Prostate gland (tissue), 2 donors: ENCODE data around the gene MARK3. TPM values are rescaled to one million over a fixed set of nuclear protein-coding genes. Genes with fewer than 3 reads are reported as not detected.

Experiments
- DNase-seq: peaks from one replicate; pipeline ENCODE4 v3.0.0-alpha.2; 2019; ENCODE audit warnings: low spot score
- H3K27ac ChIP-seq, 2 donors: fragments of 200-600 bp; sonication (generic); 2 replicates each; pipeline ENCODE4 v1.5.1; 2017 to 2019
- H3K27me3 ChIP-seq: fragments of 200-600 bp; sonication (generic); replicated peaks from 2 replicates; pipeline ENCODE4 v1.5.1; 2019; ENCODE audit not compliant: insufficient read depth
- H3K36me3 ChIP-seq, 2 donors: fragments of 200-600 bp; sonication (generic); 1 replicate in 1 of 2; 2 replicates in 1 of 2; pipeline versions ENCODE4 v1.5.1 to v1.8.1; 2017 to 2019
- H3K4me1 ChIP-seq: fragments of 200-600 bp; sonication (generic); replicated peaks from 2 replicates; pipeline ENCODE4 v1.5.1; 2019
- H3K4me3 ChIP-seq, 2 donors: fragments of 200-600 bp; sonication (generic); 2 replicates each; pipeline ENCODE4 v1.5.1; 2017 to 2019
- H3K9me3 ChIP-seq: fragments of 200-600 bp; sonication (generic); 2 replicates; pipeline ENCODE4 v1.5.1; 2017
- POLR2A ChIP-seq: fragments of 450-650 bp; IDR thresholded peaks from one replicate; pipeline ENCODE4 v1.6.1; 2016; ENCODE audit warnings: antibody characterized with exemption, mild to moderate bottlenecking
- POLR2AphosphoS5 ChIP-seq: sonication (generic); formaldehyde crosslinking; IDR thresholded peaks from one replicate; pipeline ENCODE4 v1.6.1; 2017; ENCODE audit warnings: antibody characterized with exemption
- WGBS: methylation state at CpG from one replicate; pipeline ENCODE4 v1.1.5; 2018; 5-methylcytosine and 5-hydroxymethylcytosine counted together
- intact Hi-C: fragments of 100-400 bp; cut with DNase I; formaldehyde crosslinking; loops from one replicate; pipeline ENCODE4 v1.14.2; 2022
- total RNA-seq, 2 donors: library from RNA; depleted of rRNA; stranded (reverse); fragments of >200 nt; gene quantifications; one replicate each; pipeline ENCODE4 v1.1.0, GENCODE V29; 2016
- TF ChIP-seq, protein P1 (sequence below), 4 experiments: fragments of 200-600 bp in 2 of 4; fragments of 450-650 bp in 2 of 4; sonication (generic) in 2 of 4; IDR thresholded peaks; 1 replicate in 3 of 4; 2 replicates in 1 of 4; pipeline ENCODE4 v1.5.1; 2016 to 2019; ENCODE audit warnings: antibody characterized with exemption in 4 of 4, mild to moderate bottlenecking in 2 of 4, moderate library complexity in 2 of 4

The MARK3 gene
- total RNA-seq, 2 donors from 2014 or later, result 51.5 to 115 TPM

DNA sequence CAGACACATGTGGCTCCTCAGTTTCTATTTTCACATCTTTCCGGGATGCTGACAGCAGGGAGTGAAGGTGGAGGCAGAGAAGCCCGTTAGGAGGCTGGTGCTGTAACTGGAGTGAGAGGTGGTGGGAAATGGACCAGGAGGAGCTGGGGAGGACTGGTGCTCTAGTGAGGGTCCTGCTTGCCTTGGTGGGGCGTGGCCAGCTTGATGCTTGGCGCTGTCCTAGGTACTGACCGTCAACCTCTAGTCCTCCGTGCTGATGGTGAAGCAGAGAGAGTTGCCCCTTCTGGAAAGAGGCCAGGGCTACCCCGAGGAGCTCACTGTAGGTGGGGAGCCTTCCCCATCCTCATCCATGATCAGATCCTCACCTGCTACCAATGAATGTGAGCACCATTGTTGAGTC, 145.2 kb downstream of the MARK3 start:
- intact Hi-C loops, result no loop called here
- DNase-seq, result no peak
- WGBS, result 53% methylated on average over 7 of the region's 7 CpGs
- H3K27me3 ChIP-seq, result no peaks in the 10 kb centered on the region
- peaks cover 20% of the 10 kb centered on the region for H3K4me1 ChIP-seq
- H3K4me3 ChIP-seq, result no peak overlapping the region
- no peak overlapping the region for H3K27ac ChIP-seq
- no peaks in the 10 kb centered on the region for H3K9me3 ChIP-seq
- no peaks in the 10 kb centered on the region for H3K36me3 ChIP-seq
- TF ChIP-seq POLR2A (no peak), POLR2AphosphoS5 (no peak)
- TF ChIP-seq, protein P1, sequence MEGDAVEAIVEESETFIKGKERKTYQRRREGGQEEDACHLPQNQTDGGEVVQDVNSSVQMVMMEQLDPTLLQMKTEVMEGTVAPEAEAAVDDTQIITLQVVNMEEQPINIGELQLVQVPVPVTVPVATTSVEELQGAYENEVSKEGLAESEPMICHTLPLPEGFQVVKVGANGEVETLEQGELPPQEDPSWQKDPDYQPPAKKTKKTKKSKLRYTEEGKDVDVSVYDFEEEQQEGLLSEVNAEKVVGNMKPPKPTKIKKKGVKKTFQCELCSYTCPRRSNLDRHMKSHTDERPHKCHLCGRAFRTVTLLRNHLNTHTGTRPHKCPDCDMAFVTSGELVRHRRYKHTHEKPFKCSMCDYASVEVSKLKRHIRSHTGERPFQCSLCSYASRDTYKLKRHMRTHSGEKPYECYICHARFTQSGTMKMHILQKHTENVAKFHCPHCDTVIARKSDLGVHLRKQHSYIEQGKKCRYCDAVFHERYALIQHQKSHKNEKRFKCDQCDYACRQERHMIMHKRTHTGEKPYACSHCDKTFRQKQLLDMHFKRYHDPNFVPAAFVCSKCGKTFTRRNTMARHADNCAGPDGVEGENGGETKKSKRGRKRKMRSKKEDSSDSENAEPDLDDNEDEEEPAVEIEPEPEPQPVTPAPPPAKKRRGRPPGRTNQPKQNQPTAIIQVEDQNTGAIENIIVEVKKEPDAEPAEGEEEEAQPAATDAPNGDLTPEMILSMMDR (IDR thresholded peaks at IDR 0.05), result no peak

DNA sequence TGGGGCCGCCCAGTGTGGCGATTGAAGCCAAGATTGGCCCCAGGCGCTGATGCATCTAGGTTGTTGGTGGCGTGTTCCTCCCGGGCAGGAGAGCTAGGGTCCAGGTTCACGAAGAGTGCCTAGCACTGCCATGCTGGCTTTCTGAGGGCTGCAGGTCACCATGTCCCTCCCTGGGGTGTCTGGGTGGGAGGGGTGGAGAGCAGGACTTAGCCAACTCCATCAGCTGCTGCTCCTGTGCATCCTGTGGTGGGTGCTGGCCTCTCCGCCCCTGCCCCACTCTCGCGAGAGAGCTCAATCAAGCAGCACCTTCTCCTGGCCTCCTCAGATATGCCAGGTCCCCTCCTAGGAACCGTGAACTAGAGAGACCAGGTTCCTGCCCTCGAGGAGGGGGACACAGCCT, 145.6 kb downstream of the MARK3 start:
- H3K4me1 ChIP-seq, result peaks cover 18% of the 10 kb centered on the region
- H3K36me3 ChIP-seq, result no peaks in the 10 kb centered on the region
- intact Hi-C loops, result no loop called here
- H3K4me3 ChIP-seq, result no peak overlapping the region
- H3K27me3 ChIP-seq, result no peaks in the 10 kb centered on the region
- TF ChIP-seq POLR2A, result no peak
- TF ChIP-seq POLR2AphosphoS5, result no peak
- TF ChIP-seq, protein P1 (IDR thresholded peaks at IDR 0.05), result no peak
- H3K9me3 ChIP-seq, result no peaks in the 10 kb centered on the region
- H3K27ac ChIP-seq, result no peak overlapping the region
- 90% methylated on average over 11 of the region's 11 CpGs for WGBS
- DNase-seq, result no peak

GRCh38 chr14:103531421-103532215, 146.4 kb downstream of the MARK3 start:
- H3K4me3 ChIP-seq, result no peak overlapping the region
- no peaks in the 10 kb centered on the region for H3K36me3 ChIP-seq
- H3K27me3 ChIP-seq, result no peaks in the 10 kb centered on the region
- peaks cover 12% of the 10 kb centered on the region for H3K4me1 ChIP-seq
- intact Hi-C loops, result no loop called here
- no peak for DNase-seq
- H3K9me3 ChIP-seq, result no peaks in the 10 kb centered on the region
- 79% methylated on average over 15 of the region's 15 CpGs for WGBS
- H3K27ac ChIP-seq, result peak overlapping the region in 1 of 2 donors; percentile 77
- no peak for TF ChIP-seq POLR2AphosphoS5
- TF ChIP-seq, protein P1 (IDR thresholded peaks at IDR 0.05), result no peak
- no peak for TF ChIP-seq POLR2A

GRCh38 chr14:103532216-103533136, 147.3 kb downstream of the MARK3 start:
- WGBS, result 88% methylated on average over 32 of the region's 32 CpGs
- no peak for DNase-seq
- Histone ChIP-seq H3K27me3 (no peaks in the 10 kb centered on the region), H3K4me1 (peaks cover 12% of the 10 kb centered on the region), H3K9me3 (no peaks in the 10 kb centered on the region), H3K4me3 (no peak overlapping the region), H3K27ac (peak overlapping the region; percentile 59 to 77), H3K36me3 (no peaks in the 10 kb centered on the region)
- intact Hi-C loops, result no loop called here
- TF ChIP-seq, protein P1 (IDR thresholded peaks at IDR 0.05), result no peak
- TF ChIP-seq POLR2AphosphoS5 (no peak), POLR2A (no peak)
